MCF 10A (cell line): ENCODE data around the gene CD8B. TPM values are rescaled to one million over a fixed set of nuclear protein-coding genes. Genes with fewer than 3 reads are reported as not detected.
A peak's percentile ranks its signal among the peaks of the same experiment; 100 is the strongest.
"Not testable (repeated sequence)": the region's sequence is repeated elsewhere in the genome, so short reads cannot be mapped to it uniquely, and the experiment has no call there.

Experiments
- BruUV-seq: library from RNA; stranded (reverse); fragments of 400-500 nt; replicated peaks from 2 replicates; lab custom pipeline; 2021; lab: Mats Ljungman, UMichigan
- CTCF ChIA-PET: fragments of 300-600 bp; sonication (Branson Sonifier 250); formaldehyde crosslinking; extraction: SDS; loops from one replicate; lab custom pipeline; 2021; ENCODE audit warnings: antibody characterized with exemption, inconsistent platforms; lab: Yijun Ruan, JAX
- POLR2A ChIA-PET: fragments of 300-600, 350-650 bp; sonication (Branson Sonifier 250); formaldehyde crosslinking; extraction: SDS; loops from one replicate; lab custom pipeline; 2020; ENCODE audit warnings: antibody characterized with exemption, inconsistent platforms; lab: Yijun Ruan, JAX
- DNase-seq: peaks from one replicate; pipeline ENCODE4 v3.0.0-alpha.2; 2018; ENCODE audit not compliant: unreplicated experiment
- H3K27ac Mint-ChIP-seq: one replicate; pipeline ENCODE4 v1.8.0; 2022; ENCODE audit warnings: mild to moderate bottlenecking, low read depth, mixed read lengths; ENCODE audit not compliant: unreplicated experiment
- H3K27me3 Mint-ChIP-seq: one replicate; pipeline ENCODE4 v1.8.0; 2022; ENCODE audit warnings: mixed read lengths; ENCODE audit not compliant: insufficient read depth, unreplicated experiment
- H3K36me3 Mint-ChIP-seq: one replicate; pipeline ENCODE4 v1.8.0; 2022; ENCODE audit warnings: mild to moderate bottlenecking, moderate library complexity, mixed read lengths; ENCODE audit not compliant: insufficient read depth, unreplicated experiment
- H3K4me1 Mint-ChIP-seq: one replicate; pipeline ENCODE4 v1.8.0; 2022; ENCODE audit warnings: mixed read lengths; ENCODE audit not compliant: insufficient read depth, unreplicated experiment
- H3K4me3 Mint-ChIP-seq: one replicate; pipeline ENCODE4 v1.8.0; 2022; ENCODE audit warnings: mild to moderate bottlenecking, moderate library complexity, mixed read lengths; ENCODE audit not compliant: unreplicated experiment
- H3K9me3 Mint-ChIP-seq: one replicate; pipeline ENCODE4 v1.8.0; 2022; ENCODE audit warnings: mixed read lengths; ENCODE audit not compliant: unreplicated experiment
- intact Hi-C: fragments of 100-400 bp; cut with micrococcal nuclease; formaldehyde crosslinking; loops from 2 replicates; pipeline ENCODE4 v1.14.1; 2022
- total RNA-seq: library from RNA; stranded (reverse); gene quantifications from 2 replicates; pipeline ENCODE4 v1.2.3, GENCODE V29; 2022

Gene CD8B
- total RNA-seq, 1 experiment from 2014 or later, result not detected

DNA sequence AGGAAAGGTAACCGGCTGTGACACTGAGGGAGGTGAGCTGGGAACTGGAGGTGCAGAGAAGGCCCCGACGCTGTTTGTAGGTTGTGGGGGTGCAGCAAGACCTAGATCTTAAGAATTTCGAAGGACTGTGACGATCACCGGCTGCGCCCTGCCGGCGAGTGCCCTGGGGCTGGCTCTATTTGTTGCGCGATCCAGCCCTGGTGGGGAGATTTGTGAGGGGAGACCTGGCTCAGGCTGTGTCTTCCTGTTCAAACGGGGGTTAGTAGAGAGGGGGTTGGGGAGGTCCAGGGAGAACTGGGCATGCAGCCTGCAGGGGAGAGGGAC lies 656 bp upstream of the CD8B start:
- BruUV-seq, H3K9me3 Mint-ChIP-seq, CTCF ChIA-PET, H3K4me3 Mint-ChIP-seq, H3K4me1 Mint-ChIP-seq, POLR2A ChIA-PET, H3K27me3 Mint-ChIP-seq, DNase-seq, H3K27ac Mint-ChIP-seq, H3K36me3 Mint-ChIP-seq, intact Hi-C loops: not testable (repeated sequence)

DNA sequence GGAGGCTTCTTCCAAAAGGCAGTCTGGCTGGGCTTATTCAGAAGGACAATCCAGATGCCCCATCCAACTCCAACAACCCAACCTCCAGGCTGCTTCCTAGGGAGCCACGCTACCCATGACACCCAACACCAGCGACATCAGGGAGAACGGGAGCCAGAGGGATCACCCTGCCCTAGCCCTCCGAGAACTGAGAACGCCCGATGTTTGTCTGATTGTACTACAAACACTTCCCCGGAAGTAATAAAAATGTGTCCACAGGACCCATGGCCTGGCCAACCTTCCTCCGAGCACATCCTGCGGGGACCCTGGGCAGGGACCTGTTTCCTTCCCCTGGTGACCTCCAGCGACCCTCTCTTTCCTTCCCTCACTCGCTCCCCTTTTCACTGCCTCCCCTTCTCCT lies 511 bp downstream of the CD8B start:
- H3K4me3 Mint-ChIP-seq, intact Hi-C loops, H3K27me3 Mint-ChIP-seq: not testable (repeated sequence)

DNA sequence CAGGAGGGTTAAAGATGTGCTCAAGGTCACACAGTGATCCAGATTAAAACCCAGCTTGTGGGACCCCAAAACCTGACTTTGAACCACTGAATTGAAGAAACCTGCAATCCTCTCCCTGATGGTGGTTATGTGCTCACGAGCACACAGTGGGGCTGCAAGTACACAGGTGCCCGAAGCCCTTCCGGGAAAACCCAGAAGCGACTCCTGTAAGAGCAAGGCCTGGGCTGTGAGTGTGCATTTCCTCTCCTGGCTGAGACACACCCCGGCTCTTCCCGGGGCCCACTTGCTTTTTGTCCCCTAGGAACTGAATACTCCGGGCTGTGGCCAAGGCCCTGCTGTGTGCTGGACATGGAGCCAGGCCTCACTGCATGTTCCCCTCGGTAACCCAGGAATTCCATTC lies 1.1 kb downstream of the CD8B start:
- DNase-seq, H3K4me1 Mint-ChIP-seq, H3K27ac Mint-ChIP-seq, H3K9me3 Mint-ChIP-seq, BruUV-seq, H3K4me3 Mint-ChIP-seq, POLR2A ChIA-PET, CTCF ChIA-PET, H3K36me3 Mint-ChIP-seq, intact Hi-C loops, H3K27me3 Mint-ChIP-seq: not testable (repeated sequence)

More for the DNA sequence above, 511 bp downstream of the CD8B start:
- H3K4me1 Mint-ChIP-seq, H3K9me3 Mint-ChIP-seq, H3K36me3 Mint-ChIP-seq, DNase-seq, POLR2A ChIA-PET, H3K27ac Mint-ChIP-seq, BruUV-seq, CTCF ChIA-PET: not testable (repeated sequence)

DNA sequence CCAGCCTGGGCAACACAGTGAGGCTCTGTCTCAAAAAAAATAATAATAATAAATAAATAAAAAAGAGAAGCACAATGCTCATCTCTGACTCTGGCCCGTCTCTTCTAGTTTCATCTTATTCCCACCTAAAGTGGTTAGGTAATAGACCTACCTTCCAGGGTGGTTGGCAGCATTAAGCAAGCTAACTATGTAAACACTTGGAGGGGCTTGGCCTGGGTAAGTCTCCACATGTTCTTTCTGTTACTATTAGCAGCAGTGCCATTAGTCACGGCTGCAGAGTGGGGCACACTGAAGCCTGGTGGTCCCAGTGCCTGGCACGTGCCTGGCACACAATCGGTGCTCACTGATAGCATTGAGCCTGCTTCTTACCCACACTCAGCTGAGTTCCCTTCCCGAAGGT lies 4.0 kb downstream of the CD8B start:
- BruUV-seq, H3K4me1 Mint-ChIP-seq, H3K36me3 Mint-ChIP-seq, POLR2A ChIA-PET, H3K27ac Mint-ChIP-seq, intact Hi-C loops, DNase-seq, H3K9me3 Mint-ChIP-seq, CTCF ChIA-PET, H3K27me3 Mint-ChIP-seq, H3K4me3 Mint-ChIP-seq: not testable (repeated sequence)

DNA sequence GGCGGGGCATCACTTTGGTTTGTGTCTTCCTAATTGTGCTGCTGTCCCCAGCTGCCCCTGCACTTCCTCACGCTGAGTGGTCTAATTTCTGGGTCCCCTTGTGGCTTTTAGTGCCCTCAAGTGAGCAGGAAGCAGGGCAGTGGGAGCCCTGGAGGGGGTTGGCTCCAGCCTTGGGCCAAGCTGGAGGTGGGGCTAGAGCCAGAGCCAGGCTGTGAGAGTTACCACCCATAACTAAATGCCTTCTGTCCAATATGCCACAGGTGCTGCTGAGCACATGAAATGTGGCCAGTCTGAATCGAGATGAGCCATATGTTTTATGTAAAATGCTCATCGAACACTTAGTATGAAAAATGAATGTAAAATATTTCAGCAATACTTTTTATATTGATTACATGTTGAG lies 5.2 kb downstream of the CD8B start:
- intact Hi-C loops, H3K4me3 Mint-ChIP-seq, H3K27ac Mint-ChIP-seq, H3K27me3 Mint-ChIP-seq, BruUV-seq, H3K4me1 Mint-ChIP-seq, CTCF ChIA-PET, H3K36me3 Mint-ChIP-seq, POLR2A ChIA-PET, DNase-seq, H3K9me3 Mint-ChIP-seq: not testable (repeated sequence)

DNA sequence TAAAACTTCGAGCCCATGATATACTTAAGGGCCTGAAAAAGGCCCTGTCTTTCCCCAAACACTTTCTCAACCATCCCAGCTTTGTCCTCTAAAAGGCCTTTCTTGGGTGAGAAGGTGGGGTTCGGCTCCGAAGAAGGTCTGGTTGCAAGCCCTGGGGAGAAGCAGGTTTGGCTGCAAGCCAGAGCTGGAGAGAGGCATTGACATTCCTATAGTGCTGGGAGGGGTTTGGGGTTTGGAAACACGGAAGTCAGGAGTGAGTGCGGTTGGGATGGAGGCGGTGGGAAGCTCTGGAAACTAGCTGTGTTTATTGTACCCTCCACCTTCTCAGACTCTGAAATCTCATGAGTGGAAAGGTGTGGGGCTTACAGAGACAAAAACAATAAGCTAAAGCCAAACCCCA lies 5.7 kb downstream of the CD8B start:
- H3K4me1 Mint-ChIP-seq, H3K9me3 Mint-ChIP-seq, H3K27ac Mint-ChIP-seq, H3K36me3 Mint-ChIP-seq, H3K27me3 Mint-ChIP-seq, BruUV-seq, POLR2A ChIA-PET, intact Hi-C loops, CTCF ChIA-PET, H3K4me3 Mint-ChIP-seq: not testable (repeated sequence)
- peak; percentile 56 for DNase-seq

DNA sequence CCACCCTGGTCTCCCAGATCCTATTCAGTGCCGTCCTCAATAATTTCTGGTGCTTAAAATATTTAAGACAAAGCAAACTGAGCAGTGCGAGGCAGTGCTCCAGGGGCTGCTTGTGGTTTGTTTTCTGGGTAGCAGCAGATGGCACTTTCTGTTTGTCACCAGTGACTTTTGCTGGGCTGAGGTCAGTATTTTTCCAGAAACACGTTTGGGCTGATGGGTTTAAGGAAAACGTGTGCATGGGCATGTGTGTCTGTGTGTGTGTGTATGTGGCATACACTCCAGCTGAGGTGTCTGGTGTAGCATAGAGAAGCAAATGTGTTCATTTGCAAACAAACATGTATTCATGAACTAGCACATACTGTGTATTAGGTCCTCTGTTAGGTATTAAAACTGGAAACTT lies 10.1 kb downstream of the CD8B start:
- DNase-seq, H3K9me3 Mint-ChIP-seq, H3K27me3 Mint-ChIP-seq, H3K36me3 Mint-ChIP-seq, intact Hi-C loops, POLR2A ChIA-PET, H3K4me1 Mint-ChIP-seq, CTCF ChIA-PET, H3K27ac Mint-ChIP-seq, H3K4me3 Mint-ChIP-seq, BruUV-seq: not testable (repeated sequence)

DNA sequence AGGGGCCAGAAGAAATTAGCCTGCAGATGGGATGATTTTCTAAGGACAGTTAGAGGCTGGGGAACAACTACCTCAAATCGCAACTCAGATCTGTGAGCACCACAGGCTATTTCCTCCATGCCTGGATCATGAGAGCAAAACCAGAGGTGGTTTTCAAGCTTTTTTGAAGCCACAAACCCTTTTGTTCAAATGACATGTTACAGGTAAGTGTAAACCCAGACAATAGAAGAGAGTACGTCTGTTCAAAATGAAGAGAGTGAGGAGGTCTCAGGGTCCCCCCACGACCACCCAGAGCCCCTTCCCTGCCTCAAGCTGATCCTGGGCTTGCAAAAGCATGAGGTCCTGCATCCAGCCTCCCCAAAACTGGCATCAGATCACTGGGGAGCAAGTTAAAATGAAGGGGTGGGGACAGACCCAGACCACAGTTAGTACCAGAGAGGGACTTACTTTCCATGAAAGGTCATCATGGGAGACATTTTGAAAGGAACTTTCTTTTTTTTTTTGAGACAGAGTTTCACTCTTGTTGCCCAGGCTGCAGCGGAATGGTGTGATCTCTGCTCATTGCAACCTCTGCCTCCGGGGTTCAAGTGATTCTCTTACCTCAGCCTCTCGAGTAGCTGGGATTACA lies 19.0 kb downstream of the CD8B start:
- H3K4me3 Mint-ChIP-seq, CTCF ChIA-PET: not testable (repeated sequence)

DNA sequence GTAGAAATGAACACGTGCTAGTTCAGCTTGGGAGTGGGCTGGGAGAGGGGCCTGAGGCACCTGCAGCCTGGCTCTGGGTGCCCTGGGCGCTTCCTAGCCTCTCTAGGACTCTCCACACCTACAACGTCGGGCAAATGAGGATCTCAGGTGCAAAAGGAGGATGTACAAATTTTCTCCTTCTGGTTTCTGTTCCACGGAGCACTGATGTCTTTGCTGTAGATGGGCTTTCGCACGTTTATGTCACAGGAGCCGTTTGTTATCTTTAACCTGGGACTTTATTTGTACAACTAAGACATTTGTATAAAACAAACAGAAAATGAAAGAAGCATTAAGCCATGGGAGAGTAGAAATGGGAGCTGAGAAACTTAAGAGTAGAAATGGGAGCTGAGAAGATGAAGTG lies 20.4 kb downstream of the CD8B start:
- POLR2A ChIA-PET, intact Hi-C loops, H3K9me3 Mint-ChIP-seq, H3K27me3 Mint-ChIP-seq, H3K4me3 Mint-ChIP-seq, H3K36me3 Mint-ChIP-seq, H3K27ac Mint-ChIP-seq, H3K4me1 Mint-ChIP-seq, DNase-seq, CTCF ChIA-PET, BruUV-seq: not testable (repeated sequence)

More for the DNA sequence above, 19.0 kb downstream of the CD8B start:
- H3K27ac Mint-ChIP-seq, BruUV-seq, H3K9me3 Mint-ChIP-seq, intact Hi-C loops, POLR2A ChIA-PET, H3K4me1 Mint-ChIP-seq, H3K36me3 Mint-ChIP-seq, H3K27me3 Mint-ChIP-seq, DNase-seq: not testable (repeated sequence)
